Nephron progenitor cell (in vitro differentiated cells): ENCODE measurements around the gene FBXO45.

Experiments
- DNase-seq: peaks from one replicate; pipeline ENCODE4 v3.0.0; 2021
- H3K27ac Mint-ChIP-seq: 2 replicates; pipeline ENCODE4 v1.8.0; 2021; ENCODE audit warnings: mild to moderate bottlenecking, moderate library complexity, mixed read lengths
- H3K27me3 Mint-ChIP-seq: 2 replicates; pipeline ENCODE4 v1.8.0; 2021; ENCODE audit warnings: mild to moderate bottlenecking, low read depth, mixed read lengths; ENCODE audit not compliant: poor library complexity
- H3K36me3 Mint-ChIP-seq: 2 replicates; pipeline ENCODE4 v1.8.0; 2021; ENCODE audit warnings: low read depth, mixed read lengths
- H3K4me1 Mint-ChIP-seq: 2 replicates; pipeline ENCODE4 v1.8.0; 2021; ENCODE audit warnings: mixed read lengths
- H3K4me3 Mint-ChIP-seq: 2 replicates; pipeline ENCODE4 v1.8.0; 2021; ENCODE audit warnings: mild to moderate bottlenecking, moderate library complexity, mixed read lengths
- H3K9me3 Mint-ChIP-seq: 2 replicates; pipeline ENCODE4 v1.8.0; 2021; ENCODE audit warnings: mild to moderate bottlenecking, moderate library complexity, mixed read lengths
- CTCF ChIP-seq: fragments of 200-600 bp; sonication (generic); IDR thresholded peaks from 2 replicates; pipeline ENCODE4 v1.5.0; 2021; ENCODE audit warnings: antibody characterized with exemption

Gene FBXO45

GRCh38 chr3:196631682-196632045, 63.2 kb downstream of the FBXO45 start:
- H3K4me3 Mint-ChIP-seq, result peak overlapping the region; percentile 85
- H3K9me3 Mint-ChIP-seq, result no peaks in the 10 kb centered on the region
- H3K27ac Mint-ChIP-seq, result peak overlapping the region; percentile 63
- H3K36me3 Mint-ChIP-seq, result no peaks in the 10 kb centered on the region
- H3K27me3 Mint-ChIP-seq, result peaks cover 3% of the 10 kb centered on the region
- no peak for TF ChIP-seq CTCF
- DNase-seq, result no peak
- H3K4me1 Mint-ChIP-seq, result peaks cover 48% of the 10 kb centered on the region

- Mint-ChIP-seq H3K36me3 (no peaks in the 10 kb centered on the region), H3K9me3 (no peaks in the 10 kb centered on the region), H3K4me1 (peaks cover 44% of the 10 kb centered on the region), H3K27ac (peak overlapping the region; percentile 63), H3K4me3 (peak overlapping the region; percentile 85), H3K27me3 (peaks cover 3% of the 10 kb centered on the region)
- no peak for TF ChIP-seq CTCF
- DNase-seq, result peak; percentile 87
Measured at GRCh38 chr3:196632046-196632751, 63.7 kb downstream of the FBXO45 start.

- Mint-ChIP-seq H3K27ac (peak overlapping the region; percentile 97), H3K27me3 (peaks cover 15% of the 10 kb centered on the region), H3K4me1 (peaks cover 35% of the 10 kb centered on the region), H3K4me3 (peak overlapping the region; percentile 49), H3K36me3 (no peaks in the 10 kb centered on the region), H3K9me3 (no peaks in the 10 kb centered on the region)
- no peak for DNase-seq
- TF ChIP-seq CTCF, result no peak
Measured at GRCh38 chr3:196633555-196634151, 65.2 kb downstream of the FBXO45 start.

- TF ChIP-seq CTCF, result no peak
- H3K27me3 Mint-ChIP-seq, result peaks cover 21% of the 10 kb centered on the region
- H3K27ac Mint-ChIP-seq, result no peak overlapping the region
- DNase-seq, result no peak
- no peaks in the 10 kb centered on the region for H3K36me3 Mint-ChIP-seq
- H3K9me3 Mint-ChIP-seq, result no peaks in the 10 kb centered on the region
- no peak overlapping the region for H3K4me3 Mint-ChIP-seq
- H3K4me1 Mint-ChIP-seq, result peaks cover 40% of the 10 kb centered on the region
Measured at GRCh38 chr3:196634224-196634623, 65.8 kb downstream of the FBXO45 start.

- H3K9me3 Mint-ChIP-seq, result no peaks in the 10 kb centered on the region
- peaks cover 43% of the 10 kb centered on the region for H3K4me1 Mint-ChIP-seq
Measured at GRCh38 chr3:196634829-196635228, 66.4 kb downstream of the FBXO45 start.

More at GRCh38 chr3:196634829-196635228, 66.4 kb downstream of the FBXO45 start:
- DNase-seq, result peak; percentile 26
- no peak for TF ChIP-seq CTCF
- no peak overlapping the region for H3K27ac Mint-ChIP-seq
- peaks cover 22% of the 10 kb centered on the region for H3K27me3 Mint-ChIP-seq
- no peaks in the 10 kb centered on the region for H3K36me3 Mint-ChIP-seq
- no peak overlapping the region for H3K4me3 Mint-ChIP-seq
